ENCODE measurements around the gene MYL6.

DNA sequence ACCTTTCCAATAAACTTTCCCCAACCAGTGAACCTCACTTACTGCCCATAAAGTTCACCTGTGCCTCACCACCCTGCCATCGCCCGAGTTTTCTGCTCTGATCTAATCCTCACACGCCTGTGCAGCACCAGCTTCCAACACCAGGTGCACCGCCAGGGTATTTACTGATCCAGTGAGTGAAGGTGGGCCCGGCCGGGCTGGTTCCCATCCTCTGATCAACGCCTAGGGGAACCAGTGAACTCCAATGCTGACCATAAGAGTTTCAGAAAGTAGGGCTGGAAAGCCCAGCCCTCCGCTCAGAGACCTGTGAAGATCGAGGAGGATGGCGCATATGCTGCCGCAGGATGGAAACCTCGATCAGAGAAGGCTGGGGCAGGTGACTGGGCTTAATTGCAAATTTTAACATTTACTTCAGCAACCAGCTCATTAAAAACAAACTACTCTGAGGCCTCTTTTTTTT is 6.5 kb upstream of the MYL6 start:
- TF ChIP-seq GATA3 (IDR thresholded peaks at IDR 0.05; ENCODE audit: low read depth, low read length) (no peak), GATA2 (IDR thresholded peaks at IDR 0.05; ENCODE audit: low read depth, low read length) (no peak)
